Thyroid gland (tissue), 4 donors: Measurements from ENCODE around the gene TCF7L1.

Experiments used
- POLR2A ChIP-seq, 2 donors: fragments of 450-650 bp; IDR thresholded peaks; one replicate each; pipeline ENCODE4 v1.6.1; 2017; ENCODE audit warnings: antibody characterized with exemption in 2 of 2, mild to moderate bottlenecking in 2 of 2, moderate library complexity in 1 of 2
- TF ChIP-seq, protein P1 (sequence below), 6 experiments: fragments of 200-600 bp in 3 of 6; fragments of 450-650 bp in 3 of 6; sonication (generic) in 3 of 6; IDR thresholded peaks; one replicate each; pipeline ENCODE4 v1.5.1; 2016 to 2019; ENCODE audit warnings: antibody characterized with exemption in 6 of 6, mild to moderate bottlenecking in 2 of 6, inconsistent platforms in 1 of 6, moderate library complexity in 1 of 6

DNA sequence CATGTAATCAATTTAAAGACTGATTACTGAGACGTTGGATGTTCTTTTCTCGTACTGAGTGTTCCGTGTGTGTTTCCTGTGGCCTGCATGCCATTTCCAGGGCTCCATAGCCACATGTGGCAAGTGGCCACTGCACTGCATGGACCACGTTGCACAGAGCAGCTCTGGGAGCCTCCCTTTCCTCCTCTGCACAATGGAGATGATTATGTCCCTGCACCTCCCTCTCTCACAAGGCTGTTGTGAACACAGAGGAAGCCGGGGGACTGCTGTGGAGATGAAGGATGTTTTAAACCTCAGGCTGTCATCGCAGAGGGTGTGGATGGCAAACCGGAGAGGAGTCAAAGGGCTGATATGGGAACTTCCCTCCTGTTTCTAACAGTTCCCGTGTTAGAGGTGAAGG, 106.9 kb downstream of the TCF7L1 start:
- TF ChIP-seq, protein P1, sequence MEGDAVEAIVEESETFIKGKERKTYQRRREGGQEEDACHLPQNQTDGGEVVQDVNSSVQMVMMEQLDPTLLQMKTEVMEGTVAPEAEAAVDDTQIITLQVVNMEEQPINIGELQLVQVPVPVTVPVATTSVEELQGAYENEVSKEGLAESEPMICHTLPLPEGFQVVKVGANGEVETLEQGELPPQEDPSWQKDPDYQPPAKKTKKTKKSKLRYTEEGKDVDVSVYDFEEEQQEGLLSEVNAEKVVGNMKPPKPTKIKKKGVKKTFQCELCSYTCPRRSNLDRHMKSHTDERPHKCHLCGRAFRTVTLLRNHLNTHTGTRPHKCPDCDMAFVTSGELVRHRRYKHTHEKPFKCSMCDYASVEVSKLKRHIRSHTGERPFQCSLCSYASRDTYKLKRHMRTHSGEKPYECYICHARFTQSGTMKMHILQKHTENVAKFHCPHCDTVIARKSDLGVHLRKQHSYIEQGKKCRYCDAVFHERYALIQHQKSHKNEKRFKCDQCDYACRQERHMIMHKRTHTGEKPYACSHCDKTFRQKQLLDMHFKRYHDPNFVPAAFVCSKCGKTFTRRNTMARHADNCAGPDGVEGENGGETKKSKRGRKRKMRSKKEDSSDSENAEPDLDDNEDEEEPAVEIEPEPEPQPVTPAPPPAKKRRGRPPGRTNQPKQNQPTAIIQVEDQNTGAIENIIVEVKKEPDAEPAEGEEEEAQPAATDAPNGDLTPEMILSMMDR (IDR thresholded peaks at IDR 0.05): no peak
- TF ChIP-seq POLR2A (IDR thresholded peaks at IDR 0.05): no peak
